Lower leg skin (tissue), 3 donors: ENCODE data around the gene AP3S1.

Experiments
- POLR2A ChIP-seq, 2 donors: fragments of 450-650 bp; IDR thresholded peaks; one replicate each; pipeline ENCODE4 v1.6.1; 2016 to 2017; ENCODE audit warnings: antibody characterized with exemption in 2 of 2, mild to moderate bottlenecking in 1 of 2, moderate library complexity in 1 of 2
- TF ChIP-seq, protein P1 (sequence below), 3 donors: fragments of 450-650 bp; IDR thresholded peaks; one replicate each; pipeline ENCODE4 v1.5.1; 2016; ENCODE audit warnings: antibody characterized with exemption in 3 of 3, mild to moderate bottlenecking in 3 of 3, moderate library complexity in 2 of 3

DNA sequence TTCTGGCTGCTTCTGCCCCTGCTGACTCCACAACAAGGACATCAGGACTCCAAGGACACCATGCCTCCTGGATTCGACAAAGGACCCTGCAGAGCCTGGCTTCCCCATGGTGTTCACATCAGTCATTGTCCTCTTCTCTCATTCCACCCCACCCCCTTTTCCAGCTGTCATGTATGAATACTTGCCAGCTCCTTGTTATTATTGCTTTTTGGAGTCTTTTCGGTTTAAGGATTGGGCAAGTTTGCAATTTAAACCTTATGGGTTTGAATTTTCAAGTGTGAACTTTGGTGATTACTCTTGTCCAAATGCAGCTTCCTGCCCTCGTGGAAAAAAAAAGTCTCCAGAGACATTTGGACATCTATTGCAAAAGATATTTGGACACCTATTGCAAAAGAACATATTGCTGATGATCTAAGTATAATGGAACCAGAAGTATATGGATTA is 106.4 kb downstream of the AP3S1 start:
- TF ChIP-seq, protein P1, sequence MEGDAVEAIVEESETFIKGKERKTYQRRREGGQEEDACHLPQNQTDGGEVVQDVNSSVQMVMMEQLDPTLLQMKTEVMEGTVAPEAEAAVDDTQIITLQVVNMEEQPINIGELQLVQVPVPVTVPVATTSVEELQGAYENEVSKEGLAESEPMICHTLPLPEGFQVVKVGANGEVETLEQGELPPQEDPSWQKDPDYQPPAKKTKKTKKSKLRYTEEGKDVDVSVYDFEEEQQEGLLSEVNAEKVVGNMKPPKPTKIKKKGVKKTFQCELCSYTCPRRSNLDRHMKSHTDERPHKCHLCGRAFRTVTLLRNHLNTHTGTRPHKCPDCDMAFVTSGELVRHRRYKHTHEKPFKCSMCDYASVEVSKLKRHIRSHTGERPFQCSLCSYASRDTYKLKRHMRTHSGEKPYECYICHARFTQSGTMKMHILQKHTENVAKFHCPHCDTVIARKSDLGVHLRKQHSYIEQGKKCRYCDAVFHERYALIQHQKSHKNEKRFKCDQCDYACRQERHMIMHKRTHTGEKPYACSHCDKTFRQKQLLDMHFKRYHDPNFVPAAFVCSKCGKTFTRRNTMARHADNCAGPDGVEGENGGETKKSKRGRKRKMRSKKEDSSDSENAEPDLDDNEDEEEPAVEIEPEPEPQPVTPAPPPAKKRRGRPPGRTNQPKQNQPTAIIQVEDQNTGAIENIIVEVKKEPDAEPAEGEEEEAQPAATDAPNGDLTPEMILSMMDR (IDR thresholded peaks at IDR 0.05): no peak
- TF ChIP-seq POLR2A (IDR thresholded peaks at IDR 0.05): no peak
